Osteoblast (primary cell): ENCODE measurements around the gene JARID2. TPM values are rescaled to one million over a fixed set of nuclear protein-coding genes. Genes with fewer than 3 reads are reported as not detected.

Source experiments
- DNase-seq: peaks from one replicate; pipeline ENCODE4 v3.0.0; 2011; ENCODE audit warnings: low spot score, mixed read lengths; ENCODE audit not compliant: insufficient read length; ENCODE audit errors: missing footprints
- H2AFZ ChIP-seq: 2 replicates; pipeline ENCODE4 v1.6.0; 2011; ENCODE audit warnings: mild to moderate bottlenecking, low read length
- H3K27ac ChIP-seq: 2 replicates; pipeline ENCODE4 v1.5.1; 2011; ENCODE audit warnings: mild to moderate bottlenecking, low read depth, low read length, moderate library complexity
- H3K27me3 ChIP-seq: 2 replicates; pipeline ENCODE4 v1.6.0; 2012; ENCODE audit warnings: mild to moderate bottlenecking, control low read depth, inconsistent platforms, low read length, moderate library complexity; ENCODE audit not compliant: insufficient read depth
- H3K36me3 ChIP-seq: 2 replicates; pipeline ENCODE4 v1.5.1; 2011; ENCODE audit warnings: mild to moderate bottlenecking, low read length, control low read depth, moderate library complexity; ENCODE audit not compliant: insufficient read depth
- H3K4me1 ChIP-seq: 2 replicates; pipeline ENCODE4 v1.5.1; 2011; ENCODE audit warnings: mild to moderate bottlenecking, low read length, control low read depth, moderate library complexity; ENCODE audit not compliant: insufficient read depth
- H3K4me2 ChIP-seq: 2 replicates; pipeline ENCODE4 v1.6.0; 2011; ENCODE audit warnings: mild to moderate bottlenecking, low read length; ENCODE audit not compliant: insufficient read depth
- H3K4me3 ChIP-seq: fragments of 200-600 bp; sonication (generic); 3 replicates; pipeline ENCODE4 v1.5.1; 2012; ENCODE audit warnings: mild to moderate bottlenecking, low read length, inconsistent platforms; ENCODE audit not compliant: insufficient read depth
- H3K79me2 ChIP-seq: 2 replicates; pipeline ENCODE4 v1.6.0; 2012; ENCODE audit warnings: mild to moderate bottlenecking, low read length, control low read depth, inconsistent platforms; ENCODE audit not compliant: insufficient read depth
- H3K9me3 ChIP-seq: 2 replicates; pipeline ENCODE4 v1.5.1; 2011; ENCODE audit warnings: low read depth, low read length, control low read depth
- H4K20me1 ChIP-seq: 2 replicates; pipeline ENCODE4 v1.6.0; 2012; ENCODE audit warnings: mild to moderate bottlenecking, low read length, control low read depth; ENCODE audit not compliant: insufficient read depth
- CTCF ChIP-seq: IDR thresholded peaks from 2 replicates; pipeline ENCODE4 v1.5.1; 2011; ENCODE audit warnings: mild to moderate bottlenecking, low read depth, low read length, moderate library complexity; ENCODE audit errors: extremely low read depth
- total RNA-seq: library from RNA; depleted of rRNA; stranded (reverse); fragments of >200 nt; gene quantifications from 2 replicates; pipeline ENCODE4 v1.2.3, GENCODE V29; 2012

The JARID2 gene
- total RNA-seq, 1 donor = 10.5 TPM

- Histone ChIP-seq H2AFZ (no peak overlapping the region), H3K4me3 (no peak overlapping the region), H3K27ac (no peak overlapping the region), H3K36me3 (no peaks in the 10 kb centered on the region), H3K4me1 (peaks cover 8% of the 10 kb centered on the region), H4K20me1 (peaks cover 45% of the 10 kb centered on the region), H3K9me3 (no peaks in the 10 kb centered on the region), H3K4me2 (no peak overlapping the region), H3K79me2 (peaks cover 74% of the 10 kb centered on the region), H3K27me3 (no peaks in the 10 kb centered on the region)
- DNase-seq = no peak
- no peak for TF ChIP-seq CTCF
Observed at GRCh38 chr6:15395087-15395486, 149.2 kb downstream of the JARID2 start.

- TF ChIP-seq CTCF = no peak
- Histone ChIP-seq H3K27me3 (no peaks in the 10 kb centered on the region), H3K4me1 (peaks cover 10% of the 10 kb centered on the region), H3K36me3 (no peaks in the 10 kb centered on the region), H4K20me1 (peaks cover 28% of the 10 kb centered on the region), H3K79me2 (peaks cover 72% of the 10 kb centered on the region), H3K9me3 (no peaks in the 10 kb centered on the region), H3K4me2 (no peak overlapping the region), H3K4me3 (no peak overlapping the region), H2AFZ (no peak overlapping the region), H3K27ac (no peak overlapping the region)
- no peak for DNase-seq
Observed at GRCh38 chr6:15396808-15397207, 150.9 kb downstream of the JARID2 start.

GRCh38 chr6:15398633-15399275 lies 152.9 kb downstream of the JARID2 start:
- Histone ChIP-seq H3K27ac (no peak overlapping the region), H3K36me3 (no peaks in the 10 kb centered on the region), H2AFZ (no peak overlapping the region), H3K4me1 (peaks cover 10% of the 10 kb centered on the region), H4K20me1 (peaks cover 27% of the 10 kb centered on the region), H3K79me2 (peaks cover 74% of the 10 kb centered on the region), H3K4me3 (no peak overlapping the region), H3K9me3 (no peaks in the 10 kb centered on the region), H3K27me3 (no peaks in the 10 kb centered on the region), H3K4me2 (no peak overlapping the region)
- DNase-seq = no peak
- no peak for TF ChIP-seq CTCF

GRCh38 chr6:15399641-15400470 lies 154.0 kb downstream of the JARID2 start:
- H4K20me1 ChIP-seq = peaks cover 27% of the 10 kb centered on the region
- H2AFZ ChIP-seq = peak overlapping the region; percentile 45
- no peaks in the 10 kb centered on the region for H3K27me3 ChIP-seq
- peak overlapping the region; percentile 12 for H3K27ac ChIP-seq
- no peaks in the 10 kb centered on the region for H3K36me3 ChIP-seq
- H3K4me2 ChIP-seq = peak overlapping the region; percentile 81
- H3K4me1 ChIP-seq = peaks cover 10% of the 10 kb centered on the region
- peak; percentile 88 for DNase-seq
- peaks cover 75% of the 10 kb centered on the region for H3K79me2 ChIP-seq
- peak overlapping the region; percentile 66 for H3K4me3 ChIP-seq
- no peaks in the 10 kb centered on the region for H3K9me3 ChIP-seq
- no peak for TF ChIP-seq CTCF
